ENCODE measurements around the gene DENND1B.

- TF ChIP-seq POLR2A (IDR thresholded peaks at IDR 0.05) (no peak), CTCF (IDR thresholded peaks at IDR 0.05) (no peak), POLR2AphosphoS5 (IDR thresholded peaks at IDR 0.05) (no peak)
Observed at GRCh38 chr1:197733324-197733723, 42.0 kb downstream of the DENND1B start.

Measured in breast epithelium (tissue), 3 donors.